Endothelial cell of umbilical vein (primary cell): ENCODE results near the gene APOD.

Experiments
- EZH2 ChIP-seq: IDR thresholded peaks from 2 replicates; pipeline ENCODE4 v1.6.1; 2012; ENCODE audit warnings: borderline replicate concordance, low read depth, mild to moderate bottlenecking, moderate library complexity, low read length, inconsistent platforms; ENCODE audit not compliant: severe bottlenecking
- GATA2 ChIP-seq: IDR thresholded peaks from 2 replicates; pipeline ENCODE4 v1.7.0; 2011; ENCODE audit warnings: low read depth, mild to moderate bottlenecking, moderate library complexity, mixed read lengths, low read length; ENCODE audit not compliant: insufficient read length, insufficient read depth
- MYC ChIP-seq: IDR thresholded peaks from one replicate; pipeline ENCODE4 v1.6.1; 2011; ENCODE audit warnings: mild to moderate bottlenecking, low read depth, low read length
- POLR2A ChIP-seq: IDR thresholded peaks from 2 replicates; pipeline ENCODE4 v1.6.1; 2012; ENCODE audit warnings: low read depth, mild to moderate bottlenecking, control low read depth, low read length
- POLR2AphosphoS5 ChIP-seq: IDR thresholded peaks from 2 replicates; pipeline ENCODE4 v1.6.1; 2012; ENCODE audit warnings: low read depth, mild to moderate bottlenecking, control low read depth, low read length, moderate library complexity; ENCODE audit not compliant: insufficient read depth
- TF ChIP-seq, protein P1 (sequence below), 2 donors: IDR thresholded peaks; 1 replicate in 1 of 2; 2 replicates in 1 of 2; pipeline ENCODE4 v1.5.1; 2011; ENCODE audit warnings: low read length in 2 of 2, mild to moderate bottlenecking in 2 of 2, moderate library complexity in 2 of 2, control low read depth in 1 of 2, inconsistent platforms in 1 of 2, low read depth in 1 of 2; ENCODE audit not compliant: insufficient read depth in 1 of 2; ENCODE audit errors: extremely low read depth in 1 of 2
- TF ChIP-seq, protein P2 (sequence below): IDR thresholded peaks from 2 replicates; pipeline ENCODE4 v1.6.1; 2011; ENCODE audit not compliant: insufficient read depth, insufficient read length

DNA sequence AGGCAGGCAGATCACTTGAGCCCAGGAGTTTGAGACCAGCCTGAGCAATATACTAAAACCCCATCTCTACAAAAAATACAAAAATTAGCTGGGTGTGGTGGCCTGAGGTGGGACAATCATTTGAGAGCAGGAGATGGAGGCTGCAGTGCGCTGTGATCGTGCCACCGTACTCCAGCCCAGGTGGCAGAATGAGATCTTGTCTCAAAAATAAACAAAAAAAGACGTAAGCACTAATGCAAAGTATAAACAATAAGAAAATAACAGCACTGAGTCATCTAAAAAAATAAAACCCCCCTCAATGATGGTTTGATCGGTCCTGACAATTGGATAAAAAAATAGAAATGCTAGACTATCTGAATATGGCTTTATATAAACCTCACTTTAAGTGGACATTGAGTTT is 44.3 kb downstream of the APOD start:
- TF ChIP-seq, protein P1, sequence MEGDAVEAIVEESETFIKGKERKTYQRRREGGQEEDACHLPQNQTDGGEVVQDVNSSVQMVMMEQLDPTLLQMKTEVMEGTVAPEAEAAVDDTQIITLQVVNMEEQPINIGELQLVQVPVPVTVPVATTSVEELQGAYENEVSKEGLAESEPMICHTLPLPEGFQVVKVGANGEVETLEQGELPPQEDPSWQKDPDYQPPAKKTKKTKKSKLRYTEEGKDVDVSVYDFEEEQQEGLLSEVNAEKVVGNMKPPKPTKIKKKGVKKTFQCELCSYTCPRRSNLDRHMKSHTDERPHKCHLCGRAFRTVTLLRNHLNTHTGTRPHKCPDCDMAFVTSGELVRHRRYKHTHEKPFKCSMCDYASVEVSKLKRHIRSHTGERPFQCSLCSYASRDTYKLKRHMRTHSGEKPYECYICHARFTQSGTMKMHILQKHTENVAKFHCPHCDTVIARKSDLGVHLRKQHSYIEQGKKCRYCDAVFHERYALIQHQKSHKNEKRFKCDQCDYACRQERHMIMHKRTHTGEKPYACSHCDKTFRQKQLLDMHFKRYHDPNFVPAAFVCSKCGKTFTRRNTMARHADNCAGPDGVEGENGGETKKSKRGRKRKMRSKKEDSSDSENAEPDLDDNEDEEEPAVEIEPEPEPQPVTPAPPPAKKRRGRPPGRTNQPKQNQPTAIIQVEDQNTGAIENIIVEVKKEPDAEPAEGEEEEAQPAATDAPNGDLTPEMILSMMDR (IDR thresholded peaks at IDR 0.05; ENCODE audit: extremely low read depth in 1 of 2, insufficient read depth in 1 of 2, low read depth in 1 of 2, low read length in 2 of 2) = no peak
- no peak for TF ChIP-seq POLR2AphosphoS5
- TF ChIP-seq POLR2A = no peak
- no peak for TF ChIP-seq MYC
- no peak for TF ChIP-seq GATA2
- TF ChIP-seq, protein P2, sequence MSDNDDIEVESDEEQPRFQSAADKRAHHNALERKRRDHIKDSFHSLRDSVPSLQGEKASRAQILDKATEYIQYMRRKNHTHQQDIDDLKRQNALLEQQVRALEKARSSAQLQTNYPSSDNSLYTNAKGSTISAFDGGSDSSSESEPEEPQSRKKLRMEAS = no peak
- TF ChIP-seq EZH2 = no peak
